ENCODE data around the gene DAB1.

The DAB1 gene

DNA sequence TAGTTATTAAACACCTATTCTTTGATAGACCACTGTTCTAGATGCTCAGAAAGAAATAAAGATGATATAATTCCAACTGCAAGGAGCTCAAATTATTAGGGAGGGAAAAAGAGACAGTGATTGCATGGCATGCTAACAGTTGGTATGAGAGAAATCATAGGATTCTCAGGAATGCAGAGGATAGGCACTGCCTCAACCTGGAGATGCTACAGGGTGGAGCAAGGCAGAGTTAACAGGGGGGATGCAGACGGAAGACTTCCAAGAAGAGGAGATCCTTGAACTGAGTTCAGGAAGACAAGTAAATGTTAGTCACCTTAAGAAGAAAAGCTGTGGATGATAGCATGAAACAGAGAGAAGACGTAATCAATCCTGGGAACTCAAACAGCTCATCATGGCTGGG lies 123.7 kb downstream of the DAB1 start:
- no peak for DNase-seq (ENCODE audit: low spot score)

DNA sequence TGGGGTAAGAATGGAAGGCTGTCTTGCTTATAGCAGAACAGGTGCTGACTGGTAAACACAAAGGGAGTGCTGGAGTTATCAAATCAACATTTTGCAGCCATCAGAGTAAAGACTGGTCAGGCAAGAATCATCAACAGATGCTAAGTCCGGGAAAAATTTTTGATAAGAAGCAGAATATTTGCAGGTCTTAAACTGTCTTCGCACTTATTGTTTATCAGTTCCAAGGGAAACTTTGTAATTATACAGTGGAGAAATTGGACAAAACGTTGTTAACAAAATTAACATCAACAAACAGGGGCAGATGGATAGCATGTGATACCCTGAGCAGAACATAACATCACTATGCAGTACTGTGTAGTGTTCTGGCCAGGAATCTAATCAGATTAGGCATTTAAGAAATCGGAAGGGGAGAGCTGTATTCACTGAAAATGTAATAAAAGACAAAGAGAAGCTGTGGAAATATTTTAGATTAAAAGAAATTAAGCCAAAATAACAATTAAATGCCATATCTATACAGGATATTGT lies 127.1 kb downstream of the DAB1 start:
- TF ChIP-seq, protein P1, sequence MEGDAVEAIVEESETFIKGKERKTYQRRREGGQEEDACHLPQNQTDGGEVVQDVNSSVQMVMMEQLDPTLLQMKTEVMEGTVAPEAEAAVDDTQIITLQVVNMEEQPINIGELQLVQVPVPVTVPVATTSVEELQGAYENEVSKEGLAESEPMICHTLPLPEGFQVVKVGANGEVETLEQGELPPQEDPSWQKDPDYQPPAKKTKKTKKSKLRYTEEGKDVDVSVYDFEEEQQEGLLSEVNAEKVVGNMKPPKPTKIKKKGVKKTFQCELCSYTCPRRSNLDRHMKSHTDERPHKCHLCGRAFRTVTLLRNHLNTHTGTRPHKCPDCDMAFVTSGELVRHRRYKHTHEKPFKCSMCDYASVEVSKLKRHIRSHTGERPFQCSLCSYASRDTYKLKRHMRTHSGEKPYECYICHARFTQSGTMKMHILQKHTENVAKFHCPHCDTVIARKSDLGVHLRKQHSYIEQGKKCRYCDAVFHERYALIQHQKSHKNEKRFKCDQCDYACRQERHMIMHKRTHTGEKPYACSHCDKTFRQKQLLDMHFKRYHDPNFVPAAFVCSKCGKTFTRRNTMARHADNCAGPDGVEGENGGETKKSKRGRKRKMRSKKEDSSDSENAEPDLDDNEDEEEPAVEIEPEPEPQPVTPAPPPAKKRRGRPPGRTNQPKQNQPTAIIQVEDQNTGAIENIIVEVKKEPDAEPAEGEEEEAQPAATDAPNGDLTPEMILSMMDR (IDR thresholded peaks at IDR 0.05; ENCODE audit: poor library complexity, severe bottlenecking), result no peak
- H3K36me3 ChIP-seq (ENCODE audit: low read depth), result no peaks in the 10 kb centered on the region
- H3K27ac ChIP-seq (ENCODE audit: poor library complexity, severe bottlenecking), result no peak overlapping the region
- DNase-seq (ENCODE audit: low spot score), result no peak
- no peaks in the 10 kb centered on the region for H3K4me1 ChIP-seq (ENCODE audit: insufficient read depth, poor library complexity, severe bottlenecking)
- no peaks in the 10 kb centered on the region for H3K27me3 ChIP-seq (ENCODE audit: insufficient read depth, poor library complexity, severe bottlenecking)
- no peak for ATAC-seq (ENCODE audit: low read depth)
- H3K9me3 ChIP-seq (ENCODE audit: severe bottlenecking), result no peaks in the 10 kb centered on the region
- no peak overlapping the region for H3K4me3 ChIP-seq (ENCODE audit: severe bottlenecking)

More for the DNA sequence above, 123.7 kb downstream of the DAB1 start:
- Histone ChIP-seq H3K9me3 (ENCODE audit: severe bottlenecking) (no peaks in the 10 kb centered on the region), H3K4me3 (ENCODE audit: severe bottlenecking) (no peak overlapping the region), H3K27me3 (ENCODE audit: insufficient read depth, poor library complexity, severe bottlenecking) (no peaks in the 10 kb centered on the region), H3K4me1 (ENCODE audit: insufficient read depth, poor library complexity, severe bottlenecking) (no peaks in the 10 kb centered on the region), H3K36me3 (ENCODE audit: low read depth) (no peaks in the 10 kb centered on the region), H3K27ac (ENCODE audit: poor library complexity, severe bottlenecking) (no peak overlapping the region)
- ATAC-seq (ENCODE audit: low read depth), result no peak
- TF ChIP-seq, protein P1 (IDR thresholded peaks at IDR 0.05; ENCODE audit: poor library complexity, severe bottlenecking), result no peak

DNA sequence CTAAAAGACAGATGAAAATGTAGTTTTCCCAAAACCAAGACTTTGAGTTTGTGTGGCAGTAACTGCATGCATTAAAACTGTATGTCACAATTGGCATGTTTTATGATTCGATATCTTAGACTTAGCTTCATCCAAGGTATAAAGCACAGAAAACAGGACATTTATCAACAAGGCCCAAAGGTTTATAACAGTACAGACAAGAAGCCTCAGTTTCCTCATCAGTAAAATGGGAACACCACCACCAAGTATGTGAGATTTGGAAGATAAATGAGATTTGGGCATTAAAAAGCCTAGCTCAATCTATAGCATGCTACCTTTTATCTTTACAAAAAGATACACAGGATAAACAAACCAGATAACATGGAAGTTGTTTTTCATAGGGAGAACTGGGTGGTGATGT lies 128.5 kb downstream of the DAB1 start:
- DNase-seq (ENCODE audit: low spot score) (no peak), ATAC-seq (ENCODE audit: low read depth) (no peak)
- H3K36me3 ChIP-seq (ENCODE audit: low read depth), result no peaks in the 10 kb centered on the region
- H3K9me3 ChIP-seq (ENCODE audit: severe bottlenecking), result no peaks in the 10 kb centered on the region
- H3K27ac ChIP-seq (ENCODE audit: poor library complexity, severe bottlenecking), result no peak overlapping the region
- no peaks in the 10 kb centered on the region for H3K4me1 ChIP-seq (ENCODE audit: insufficient read depth, poor library complexity, severe bottlenecking)
- H3K4me3 ChIP-seq (ENCODE audit: severe bottlenecking), result no peak overlapping the region
- H3K27me3 ChIP-seq (ENCODE audit: insufficient read depth, poor library complexity, severe bottlenecking), result no peaks in the 10 kb centered on the region
- TF ChIP-seq, protein P1 (IDR thresholded peaks at IDR 0.05; ENCODE audit: poor library complexity, severe bottlenecking), result no peak

DNA sequence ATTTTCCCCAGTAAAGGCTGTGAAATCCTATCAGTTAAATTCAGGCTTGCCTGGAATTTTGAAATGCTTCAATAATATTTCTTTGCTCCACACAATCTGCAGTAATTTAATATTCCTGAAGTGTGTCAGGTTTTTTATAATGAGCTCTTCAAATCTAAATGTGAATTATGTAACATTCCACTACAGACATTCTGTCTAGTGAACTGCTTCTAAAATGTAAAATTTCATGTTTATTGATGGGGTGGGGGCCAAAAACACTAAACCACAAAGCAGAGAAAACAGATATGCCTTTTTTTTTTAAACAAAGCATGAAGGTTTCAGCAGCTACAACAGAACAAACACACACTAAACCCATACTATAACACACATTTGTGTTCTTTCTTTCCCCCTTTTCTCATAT lies 129.7 kb downstream of the DAB1 start:
- Histone ChIP-seq H3K4me1 (ENCODE audit: insufficient read depth, poor library complexity, severe bottlenecking) (no peaks in the 10 kb centered on the region), H3K27me3 (ENCODE audit: insufficient read depth, poor library complexity, severe bottlenecking) (no peaks in the 10 kb centered on the region), H3K4me3 (ENCODE audit: severe bottlenecking) (no peak overlapping the region), H3K9me3 (ENCODE audit: severe bottlenecking) (no peaks in the 10 kb centered on the region), H3K27ac (ENCODE audit: poor library complexity, severe bottlenecking) (no peak overlapping the region), H3K36me3 (ENCODE audit: low read depth) (no peaks in the 10 kb centered on the region)
- DNase-seq (ENCODE audit: low spot score), result no peak
- no peak for ATAC-seq (ENCODE audit: low read depth)
- TF ChIP-seq, protein P1 (IDR thresholded peaks at IDR 0.05; ENCODE audit: poor library complexity, severe bottlenecking), result no peak

DNA sequence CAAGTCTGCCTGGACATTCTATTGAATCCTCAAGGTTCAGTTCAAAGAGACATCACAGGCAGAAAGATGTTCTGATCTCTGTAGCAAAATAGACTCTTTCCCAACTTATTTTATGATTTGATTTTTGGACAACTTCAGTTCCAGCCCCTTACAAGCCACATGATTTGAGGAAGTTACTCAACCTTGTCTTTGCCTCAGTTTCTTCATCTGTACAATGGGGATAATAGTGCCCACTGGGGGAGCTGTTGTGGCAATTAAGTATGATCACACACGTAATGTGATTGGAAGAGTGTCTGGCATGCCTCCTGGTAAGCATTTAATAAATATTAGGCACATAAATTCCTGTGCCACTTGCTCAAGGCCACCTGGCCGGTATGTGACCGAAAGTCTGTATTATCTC lies 130.6 kb downstream of the DAB1 start:
- Histone ChIP-seq H3K9me3 (ENCODE audit: severe bottlenecking) (no peaks in the 10 kb centered on the region), H3K27ac (ENCODE audit: poor library complexity, severe bottlenecking) (no peak overlapping the region), H3K4me3 (ENCODE audit: severe bottlenecking) (no peak overlapping the region), H3K4me1 (ENCODE audit: insufficient read depth, poor library complexity, severe bottlenecking) (no peaks in the 10 kb centered on the region), H3K36me3 (ENCODE audit: low read depth) (no peaks in the 10 kb centered on the region), H3K27me3 (ENCODE audit: insufficient read depth, poor library complexity, severe bottlenecking) (no peaks in the 10 kb centered on the region)
- DNase-seq (ENCODE audit: low spot score) (no peak), ATAC-seq (ENCODE audit: low read depth) (no peak)
- TF ChIP-seq, protein P1 (IDR thresholded peaks at IDR 0.05; ENCODE audit: poor library complexity, severe bottlenecking), result no peak
